ENCODE results near the gene SLC12A9. TPM values are rescaled to one million over a fixed set of nuclear protein-coding genes. Genes with fewer than 3 reads are reported as not detected.

The SLC12A9 gene
- total RNA-seq, 1 donor from 2014 or later = 37.1 TPM

DNA sequence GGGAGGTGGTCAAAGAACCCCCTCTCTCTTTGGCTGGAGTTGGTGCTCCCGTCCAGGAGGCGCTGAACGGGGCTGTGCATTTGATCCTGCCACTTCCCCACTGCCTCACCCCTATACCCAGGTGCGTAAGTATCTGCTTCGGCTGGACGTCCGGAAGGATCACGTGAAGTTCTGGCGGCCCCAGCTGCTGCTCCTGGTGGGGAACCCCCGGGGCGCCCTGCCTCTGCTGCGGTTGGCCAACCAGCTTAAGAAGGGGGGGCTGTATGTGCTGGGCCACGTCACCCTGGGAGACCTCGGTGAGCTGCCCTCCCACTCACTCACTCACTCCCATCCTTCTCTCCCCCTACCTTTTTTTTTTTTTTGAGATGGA, 9.1 kb downstream of the SLC12A9 start:
- Mint-ChIP-seq H3K27me3 (no peaks in the 10 kb centered on the region), H3K4me3 (no peak overlapping the region), H3K9me3 (no peaks in the 10 kb centered on the region), H3K36me3 (peaks cover 3% of the 10 kb centered on the region), H3K27ac (no peak overlapping the region), H3K4me1 (ENCODE audit: unreplicated experiment) (no peaks in the 10 kb centered on the region)
- TF ChIP-seq, protein P1, sequence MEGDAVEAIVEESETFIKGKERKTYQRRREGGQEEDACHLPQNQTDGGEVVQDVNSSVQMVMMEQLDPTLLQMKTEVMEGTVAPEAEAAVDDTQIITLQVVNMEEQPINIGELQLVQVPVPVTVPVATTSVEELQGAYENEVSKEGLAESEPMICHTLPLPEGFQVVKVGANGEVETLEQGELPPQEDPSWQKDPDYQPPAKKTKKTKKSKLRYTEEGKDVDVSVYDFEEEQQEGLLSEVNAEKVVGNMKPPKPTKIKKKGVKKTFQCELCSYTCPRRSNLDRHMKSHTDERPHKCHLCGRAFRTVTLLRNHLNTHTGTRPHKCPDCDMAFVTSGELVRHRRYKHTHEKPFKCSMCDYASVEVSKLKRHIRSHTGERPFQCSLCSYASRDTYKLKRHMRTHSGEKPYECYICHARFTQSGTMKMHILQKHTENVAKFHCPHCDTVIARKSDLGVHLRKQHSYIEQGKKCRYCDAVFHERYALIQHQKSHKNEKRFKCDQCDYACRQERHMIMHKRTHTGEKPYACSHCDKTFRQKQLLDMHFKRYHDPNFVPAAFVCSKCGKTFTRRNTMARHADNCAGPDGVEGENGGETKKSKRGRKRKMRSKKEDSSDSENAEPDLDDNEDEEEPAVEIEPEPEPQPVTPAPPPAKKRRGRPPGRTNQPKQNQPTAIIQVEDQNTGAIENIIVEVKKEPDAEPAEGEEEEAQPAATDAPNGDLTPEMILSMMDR (conservative IDR thresholded peaks at IDR 0.05) = no peak
- DNase-seq (ENCODE audit: extremely low spot score, unreplicated experiment) = no peak

GRCh38 chr7:100863406-100863950, 11.0 kb downstream of the SLC12A9 start:
- Mint-ChIP-seq H3K27ac (no peak overlapping the region), H3K4me1 (ENCODE audit: unreplicated experiment) (peaks cover 9% of the 10 kb centered on the region), H3K36me3 (peaks cover 3% of the 10 kb centered on the region), H3K9me3 (no peaks in the 10 kb centered on the region), H3K4me3 (no peak overlapping the region), H3K27me3 (no peaks in the 10 kb centered on the region)
- TF ChIP-seq, protein P1 (conservative IDR thresholded peaks at IDR 0.05) = no peak
- DNase-seq (ENCODE audit: extremely low spot score, unreplicated experiment) = no peak

DNA sequence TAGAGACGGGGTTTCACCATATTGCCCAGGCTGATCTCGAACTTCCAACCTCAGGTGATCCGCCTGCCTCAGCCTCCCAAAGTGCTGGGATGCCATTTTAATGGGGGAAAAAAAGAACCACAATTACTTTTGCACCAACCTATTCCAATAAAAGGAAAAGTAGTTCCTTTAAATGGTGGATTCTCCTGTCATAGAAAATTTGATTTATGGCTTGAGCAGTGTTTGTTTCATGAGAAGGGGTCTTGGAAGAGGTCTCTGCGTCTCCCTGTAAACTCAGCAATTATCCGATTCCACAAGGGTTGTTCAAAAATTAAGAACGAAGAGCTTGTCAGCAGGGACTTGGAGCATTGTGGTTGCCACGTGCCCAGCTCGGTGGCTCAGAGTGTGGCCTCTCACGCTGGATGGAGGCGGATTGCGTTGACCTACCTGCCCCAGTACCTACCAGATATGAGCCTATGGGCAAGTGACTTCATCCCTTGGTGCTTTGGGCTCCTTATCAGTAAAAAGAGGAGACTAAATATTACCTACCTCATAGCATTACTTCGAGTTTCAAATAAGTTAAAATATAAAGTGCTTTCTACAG, 11.8 kb downstream of the SLC12A9 start:
- Mint-ChIP-seq H3K4me1 (ENCODE audit: unreplicated experiment) (peaks cover 9% of the 10 kb centered on the region), H3K27ac (no peak overlapping the region)

DNA sequence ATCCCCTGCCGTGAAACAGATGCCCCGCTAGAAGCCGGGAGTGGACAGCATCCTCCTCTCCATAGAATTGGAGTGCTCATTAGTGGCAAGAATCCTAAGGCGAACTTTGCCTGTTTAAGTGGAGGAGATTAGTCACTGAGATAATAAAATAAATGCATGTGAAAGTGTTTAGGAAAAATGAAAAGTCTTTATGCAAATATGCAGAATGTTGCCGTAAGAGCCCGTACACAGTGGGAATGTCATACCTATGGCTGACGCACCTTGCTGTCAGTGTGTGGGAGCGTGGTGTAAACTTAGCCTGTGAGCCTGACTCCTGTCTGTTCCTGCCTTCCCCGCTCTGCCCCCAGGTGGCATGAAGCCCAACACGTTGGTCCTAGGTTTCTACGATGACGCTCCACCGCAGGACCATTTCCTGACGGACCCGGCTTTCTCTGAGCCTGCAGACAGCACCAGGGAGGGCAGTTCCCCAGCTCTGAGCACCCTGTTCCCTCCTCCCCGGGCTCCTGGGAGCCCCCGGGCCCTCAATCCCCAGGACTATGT, 12.9 kb downstream of the SLC12A9 start:
- H3K27ac Mint-ChIP-seq = no peak overlapping the region

More for the DNA sequence above, 11.8 kb downstream of the SLC12A9 start:
- H3K36me3 Mint-ChIP-seq = peaks cover 3% of the 10 kb centered on the region
- no peak overlapping the region for H3K4me3 Mint-ChIP-seq
- no peak for DNase-seq (ENCODE audit: extremely low spot score, unreplicated experiment)
- H3K27me3 Mint-ChIP-seq = no peaks in the 10 kb centered on the region
- no peaks in the 10 kb centered on the region for H3K9me3 Mint-ChIP-seq
- TF ChIP-seq, protein P1 (conservative IDR thresholded peaks at IDR 0.05) = no peak

GRCh38 chr7:100865938-100866728, 13.6 kb downstream of the SLC12A9 start:
- Mint-ChIP-seq H3K4me1 (ENCODE audit: unreplicated experiment) (peaks cover 9% of the 10 kb centered on the region), H3K27me3 (no peaks in the 10 kb centered on the region), H3K36me3 (peaks cover 6% of the 10 kb centered on the region), H3K4me3 (peak overlapping the region; percentile 97), H3K9me3 (no peaks in the 10 kb centered on the region), H3K27ac (peak overlapping the region; percentile 98)
- DNase-seq (ENCODE audit: extremely low spot score, unreplicated experiment) = no peak
- TF ChIP-seq, protein P1 (conservative IDR thresholded peaks at IDR 0.05) = no peak

More for the DNA sequence above, 12.9 kb downstream of the SLC12A9 start:
- Mint-ChIP-seq H3K9me3 (no peaks in the 10 kb centered on the region), H3K4me3 (peak overlapping the region; percentile 37), H3K27me3 (no peaks in the 10 kb centered on the region), H3K4me1 (ENCODE audit: unreplicated experiment) (peaks cover 9% of the 10 kb centered on the region), H3K36me3 (peaks cover 3% of the 10 kb centered on the region)
- DNase-seq (ENCODE audit: extremely low spot score, unreplicated experiment) = no peak
- TF ChIP-seq, protein P1 (conservative IDR thresholded peaks at IDR 0.05) = no peak

Measured in type B pancreatic cell (in vitro differentiated cells).